GM20000 (cell line): ENCODE data around the gene EZH2.

Experiments
- DNase-seq: peaks from one replicate; pipeline ENCODE4 v3.0.0; 2012; ENCODE audit warnings: low spot score
- TF ChIP-seq, protein P1 (sequence below): IDR thresholded peaks from 2 replicates; pipeline ENCODE4 v1.5.1; 2012; ENCODE audit warnings: mild to moderate bottlenecking, control low read depth; ENCODE audit errors: extremely low read depth, missing control alignments

Gene EZH2

DNA sequence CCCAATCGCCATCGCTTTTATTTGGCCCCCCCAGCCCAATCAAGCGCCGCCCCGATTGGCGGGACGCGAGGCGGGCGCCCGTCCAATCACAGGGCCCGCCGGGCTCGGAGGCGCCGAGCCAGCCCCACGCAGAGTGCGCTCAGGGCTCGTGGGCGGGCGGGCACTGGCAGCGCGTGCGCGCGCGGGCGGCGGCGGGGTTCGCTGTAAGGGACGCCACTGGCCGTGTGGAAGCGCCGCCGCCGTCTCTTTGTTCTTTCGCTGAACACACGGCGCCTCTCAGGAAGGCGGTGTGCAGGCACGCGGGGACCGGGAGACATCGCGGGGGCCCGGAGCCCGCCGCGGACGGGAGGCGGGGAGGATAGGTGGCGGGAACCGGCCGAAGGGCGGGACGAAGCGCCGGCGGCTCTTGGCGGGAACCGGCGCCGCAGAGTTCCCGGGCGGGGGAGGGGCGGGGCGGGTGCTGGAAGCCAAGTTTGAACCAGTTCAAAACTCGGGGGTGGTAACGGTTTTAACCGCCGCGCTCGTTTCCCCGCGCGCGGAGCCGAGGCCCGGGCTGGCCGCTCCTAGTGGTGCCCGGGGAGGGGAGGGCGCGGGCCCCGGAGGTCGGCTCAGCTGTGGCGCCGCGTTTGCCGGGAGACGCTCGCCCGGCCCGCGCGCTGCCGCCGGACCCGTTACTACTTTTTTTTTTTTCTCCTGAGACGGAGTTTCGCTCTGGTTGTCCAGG lies 370 bp upstream of the EZH2 start:
- peak; percentile 100 for DNase-seq
- TF ChIP-seq, protein P1, sequence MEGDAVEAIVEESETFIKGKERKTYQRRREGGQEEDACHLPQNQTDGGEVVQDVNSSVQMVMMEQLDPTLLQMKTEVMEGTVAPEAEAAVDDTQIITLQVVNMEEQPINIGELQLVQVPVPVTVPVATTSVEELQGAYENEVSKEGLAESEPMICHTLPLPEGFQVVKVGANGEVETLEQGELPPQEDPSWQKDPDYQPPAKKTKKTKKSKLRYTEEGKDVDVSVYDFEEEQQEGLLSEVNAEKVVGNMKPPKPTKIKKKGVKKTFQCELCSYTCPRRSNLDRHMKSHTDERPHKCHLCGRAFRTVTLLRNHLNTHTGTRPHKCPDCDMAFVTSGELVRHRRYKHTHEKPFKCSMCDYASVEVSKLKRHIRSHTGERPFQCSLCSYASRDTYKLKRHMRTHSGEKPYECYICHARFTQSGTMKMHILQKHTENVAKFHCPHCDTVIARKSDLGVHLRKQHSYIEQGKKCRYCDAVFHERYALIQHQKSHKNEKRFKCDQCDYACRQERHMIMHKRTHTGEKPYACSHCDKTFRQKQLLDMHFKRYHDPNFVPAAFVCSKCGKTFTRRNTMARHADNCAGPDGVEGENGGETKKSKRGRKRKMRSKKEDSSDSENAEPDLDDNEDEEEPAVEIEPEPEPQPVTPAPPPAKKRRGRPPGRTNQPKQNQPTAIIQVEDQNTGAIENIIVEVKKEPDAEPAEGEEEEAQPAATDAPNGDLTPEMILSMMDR: no peak

DNA sequence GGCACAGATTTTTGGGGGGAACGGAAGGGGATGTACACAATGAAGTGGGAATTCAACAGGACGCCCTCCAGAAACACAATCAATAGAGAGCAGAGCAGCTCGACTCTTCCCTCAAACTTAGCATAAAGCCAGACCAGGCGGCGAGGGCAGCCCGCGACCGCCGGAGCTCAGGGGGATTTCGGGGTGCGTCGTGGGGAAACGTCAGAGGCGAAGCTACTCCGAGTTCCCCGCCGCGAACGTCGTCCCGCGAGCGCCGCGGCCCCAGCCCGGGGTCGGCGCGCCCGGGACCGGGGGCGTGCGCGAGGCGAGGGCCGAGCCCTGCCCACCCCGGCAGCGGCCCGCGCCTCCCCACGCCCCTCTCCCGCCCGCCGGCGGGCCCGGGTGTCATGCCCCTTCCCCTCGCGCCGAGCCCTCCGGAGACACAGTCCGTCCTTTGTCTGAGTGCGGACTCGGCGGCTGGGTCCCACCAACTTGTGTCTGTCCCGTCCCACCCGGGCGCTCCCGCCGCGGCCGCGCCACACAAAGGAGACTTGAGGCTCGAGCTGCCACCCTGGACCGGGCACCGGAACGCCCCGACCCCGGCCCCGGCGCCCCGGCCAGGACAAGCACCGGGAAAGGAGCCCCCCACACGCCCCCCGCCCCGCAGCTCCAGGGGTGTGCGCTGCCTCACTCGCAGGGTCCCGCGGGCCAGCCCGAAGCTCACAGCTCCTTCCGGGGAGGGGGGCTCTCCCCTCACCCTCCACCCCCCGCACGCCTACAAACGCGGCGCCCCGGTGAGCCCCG lies 634 bp downstream of the EZH2 start:
- TF ChIP-seq, protein P1: no peak

GRCh38 chr7:148882841-148883265 lies 1.2 kb downstream of the EZH2 start:
- DNase-seq: no peak
- TF ChIP-seq, protein P1: no peak

More for the DNA sequence above, 634 bp downstream of the EZH2 start:
- DNase-seq: peak; percentile 68

- no peak for DNase-seq
- TF ChIP-seq, protein P1: no peak
Observed at GRCh38 chr7:148882192-148882591, 1.9 kb downstream of the EZH2 start.

GRCh38 chr7:148878317-148878716 lies 5.8 kb downstream of the EZH2 start:
- no peak for DNase-seq
- TF ChIP-seq, protein P1: no peak

DNA sequence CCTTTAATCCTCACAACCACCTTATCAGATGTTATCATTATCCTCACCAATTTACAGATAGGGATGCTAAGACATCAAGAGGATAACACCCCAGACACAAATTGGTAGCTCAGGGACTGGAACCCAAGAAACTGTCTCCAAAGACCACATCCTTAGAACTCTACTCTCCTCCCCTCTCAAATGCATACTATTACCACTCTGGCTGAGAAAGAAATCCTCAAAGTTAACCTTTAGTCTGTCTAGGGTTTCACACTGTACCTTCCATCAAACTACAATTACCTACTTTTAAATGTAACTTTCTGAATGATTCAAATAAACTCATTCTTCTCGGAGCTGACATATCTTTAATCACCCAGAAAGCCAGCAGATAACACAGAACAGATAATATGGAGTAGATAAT lies 6.6 kb downstream of the EZH2 start:
- TF ChIP-seq, protein P1: no peak

GRCh38 chr7:148872188-148872587 lies 11.9 kb downstream of the EZH2 start:
- no peak for DNase-seq
- TF ChIP-seq, protein P1: no peak

More for the DNA sequence above, 6.6 kb downstream of the EZH2 start:
- no peak for DNase-seq
